SH-SY5Y (cell line): ENCODE results near the gene GALR3.

Experiments used
- GATA2 ChIP-seq: IDR thresholded peaks from 2 replicates; pipeline ENCODE4 v1.6.1; 2011; ENCODE audit warnings: mild to moderate bottlenecking, low read depth, low read length
- GATA3 ChIP-seq: IDR thresholded peaks from 2 replicates; pipeline ENCODE4 v1.6.1; 2011; ENCODE audit warnings: low read depth, mild to moderate bottlenecking, low read length, moderate library complexity

GALR3 gene

GRCh38 chr22:37823134-37823985 is at the start of gene GALR3:
GALR3 (plus strand) TSS chr22:37823382; CDS start chr22:37823407, 25 bp downstream.
- TF ChIP-seq GATA2 (no peak), GATA3 (no peak)

GRCh38 chr22:37774728-37775127 is 48.5 kb upstream of the GALR3 start:
- TF ChIP-seq GATA2 (no peak), GATA3 (no peak)

GRCh38 chr22:37775785-37776638 is 47.2 kb upstream of the GALR3 start:
- no peak for TF ChIP-seq GATA2
- no peak for TF ChIP-seq GATA3

GRCh38 chr22:37776639-37777005 is 46.6 kb upstream of the GALR3 start:
- TF ChIP-seq GATA3 (no peak), GATA2 (no peak)

GRCh38 chr22:37777122-37777687 is 46.0 kb upstream of the GALR3 start:
- TF ChIP-seq GATA3, result no peak

- TF ChIP-seq GATA2 (no peak), GATA3 (no peak)
Measured at GRCh38 chr22:37778370-37779009, 44.7 kb upstream of the GALR3 start.

GRCh38 chr22:37781434-37782059 is 41.6 kb upstream of the GALR3 start:
- TF ChIP-seq GATA2, result no peak
- TF ChIP-seq GATA3, result no peak

GRCh38 chr22:37782340-37783168 is 40.6 kb upstream of the GALR3 start:
- TF ChIP-seq GATA3 (no peak), GATA2 (no peak)

GRCh38 chr22:37784829-37785495 is 38.2 kb upstream of the GALR3 start:
- TF ChIP-seq GATA3 (no peak), GATA2 (no peak)

GRCh38 chr22:37790234-37790633 is 32.9 kb upstream of the GALR3 start:
- TF ChIP-seq GATA3 (no peak), GATA2 (no peak)

- TF ChIP-seq GATA2 (no peak), GATA3 (no peak)
Measured at GRCh38 chr22:37792494-37792893, 30.7 kb upstream of the GALR3 start.

- TF ChIP-seq GATA3, result no peak
- TF ChIP-seq GATA2, result no peak
Measured at GRCh38 chr22:37794376-37794775, 28.8 kb upstream of the GALR3 start.
